GM19043 (cell line): ENCODE results near the gene SPSB2.
"Not testable (repeated sequence)": the region's sequence is repeated elsewhere in the genome, so short reads cannot be mapped to it uniquely, and the experiment has no call there.

Experiments used
- ATAC-seq: cut with Tn5 transposase; IDR thresholded peaks from one replicate; pipeline ENCODE4 v1.9.1; 2021; ENCODE audit warnings: low read depth; ENCODE audit not compliant: unreplicated experiment

SPSB2 gene

GRCh38 chr12:6873094-6874014 lies at the start of gene SPSB2:
SPSB2 (minus strand) TSS chr12:6873303; CDS start chr12:6872901, 402 bp downstream.
- peak; percentile 71 for ATAC-seq

GRCh38 chr12:6921996-6922946 lies 49.2 kb upstream of the SPSB2 start:
- ATAC-seq, result no peak

GRCh38 chr12:6921539-6921938 lies 48.4 kb upstream of the SPSB2 start:
- ATAC-seq, result no peak

- ATAC-seq, result no peak
Measured at GRCh38 chr12:6919588-6919987, 46.5 kb upstream of the SPSB2 start.

- ATAC-seq, result no peak
Measured at GRCh38 chr12:6917491-6918231, 44.6 kb upstream of the SPSB2 start.

- no peak for ATAC-seq
Measured at GRCh38 chr12:6916426-6917200, 43.5 kb upstream of the SPSB2 start.

- ATAC-seq, result no peak
Measured at GRCh38 chr12:6915789-6916285, 42.7 kb upstream of the SPSB2 start.

- no peak for ATAC-seq
Measured at GRCh38 chr12:6914947-6915788, 42.1 kb upstream of the SPSB2 start.

- ATAC-seq, result no peak
Measured at GRCh38 chr12:6914246-6914946, 41.3 kb upstream of the SPSB2 start, which contains the start of gene ENO2. ENO2 (plus strand) TSS chr12:6914580; CDS start chr12:6915833, 1,253 bp downstream.

- no peak for ATAC-seq
Measured at GRCh38 chr12:6912164-6912935, 39.2 kb upstream of the SPSB2 start.

- no peak for ATAC-seq
Measured at GRCh38 chr12:6909421-6910145, 36.5 kb upstream of the SPSB2 start.

GRCh38 chr12:6908141-6908540 lies 35.0 kb upstream of the SPSB2 start:
- not testable (repeated sequence) for ATAC-seq

- no peak for ATAC-seq
Measured at GRCh38 chr12:6905414-6906040, 32.4 kb upstream of the SPSB2 start.

- ATAC-seq, result peak; percentile 93
Measured at GRCh38 chr12:6904280-6905276, 31.5 kb upstream of the SPSB2 start, which contains the start of gene LRRC23. LRRC23 (plus strand) TSS chr12:6904822; CDS start chr12:6905634, 812 bp downstream.

- ATAC-seq, result no peak
Measured at GRCh38 chr12:6903722-6904121, 30.6 kb upstream of the SPSB2 start.
